ENCODE results near the gene PKP4.

DNA sequence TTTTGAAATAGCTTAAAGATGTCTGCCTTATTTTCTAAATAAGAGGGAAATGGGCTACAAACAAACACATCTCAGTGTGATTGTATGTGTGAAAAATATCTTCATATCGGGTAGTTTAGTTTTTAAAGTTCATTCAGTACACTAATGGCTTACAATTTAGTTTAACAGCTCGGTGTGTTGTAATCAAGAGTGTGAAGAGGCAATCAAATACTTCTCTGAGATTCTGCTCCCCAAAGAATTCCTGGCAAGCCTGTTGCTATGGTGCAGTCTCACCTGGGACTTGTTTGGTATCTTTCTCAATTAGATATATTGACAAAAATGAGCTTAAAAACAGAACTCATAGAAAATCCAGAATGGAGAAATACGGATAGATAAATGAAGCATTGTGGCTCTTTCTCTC, 99.4 kb downstream of the PKP4 start:
- TF ChIP-seq CTCF (IDR thresholded peaks at IDR 0.05) (no peak), POLR2A (IDR thresholded peaks at IDR 0.05) (no peak)
